Measurements from ENCODE around the gene CD82.
"Not testable (repeated sequence)": the region's sequence is repeated elsewhere in the genome, so short reads cannot be mapped to it uniquely, and the experiment has no call there.

The CD82 gene

DNA sequence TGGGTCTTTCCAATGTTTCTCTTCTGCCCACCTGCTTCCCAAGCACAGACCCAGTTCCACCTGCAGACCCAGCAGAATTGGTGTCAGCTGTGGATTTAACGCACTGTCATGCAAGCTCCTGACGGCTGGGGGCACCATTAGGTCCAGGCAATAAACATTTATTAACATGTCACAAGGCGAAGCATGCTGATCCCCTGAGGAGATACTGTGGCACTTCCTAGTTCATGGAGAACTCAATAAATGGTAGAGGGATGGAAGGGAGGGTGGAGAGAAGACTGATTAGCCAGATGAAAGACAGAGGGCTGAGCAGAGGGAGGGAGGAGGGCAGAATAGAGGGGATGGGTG lies 93.0 kb downstream of the CD82 start:
- DNase-seq (ENCODE audit: low read depth in 1 of 2, low spot score in 1 of 2): no peak

- no peak for DNase-seq (ENCODE audit: low read depth in 1 of 2, low spot score in 1 of 2)
Measured at GRCh38 chr11:44659641-44660040, 94.2 kb downstream of the CD82 start.

- not testable (repeated sequence) for DNase-seq (ENCODE audit: low read depth in 1 of 2, low spot score in 1 of 2)
Measured at GRCh38 chr11:44660535-44660934, 95.1 kb downstream of the CD82 start.

DNA sequence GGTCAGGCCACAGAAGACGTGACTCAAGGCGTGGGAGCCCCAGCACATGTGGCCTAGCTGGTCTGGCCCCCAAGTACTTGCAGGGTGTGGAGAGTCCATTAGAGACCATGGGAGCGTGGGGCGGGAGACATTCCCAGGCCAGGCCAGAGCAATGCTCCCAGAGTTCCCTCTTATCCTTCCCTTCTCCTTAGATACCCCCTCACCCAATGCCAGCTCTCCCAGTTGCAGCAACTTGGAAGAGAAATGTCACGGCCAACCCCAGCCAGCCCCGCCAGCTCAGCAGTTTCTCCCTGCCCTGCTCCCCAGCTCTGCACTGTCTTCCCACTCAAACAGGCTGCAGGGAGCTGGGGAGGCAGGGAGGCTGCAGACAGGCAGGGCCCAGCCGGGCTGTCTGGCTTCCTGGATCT lies 95.9 kb downstream of the CD82 start:
- DNase-seq (ENCODE audit: low read depth in 1 of 2, low spot score in 1 of 2): no peak
